GM21786 (cell line): ENCODE data around the gene MECR.
"Not testable (repeated sequence)": the region's sequence is repeated elsewhere in the genome, so short reads cannot be mapped to it uniquely, and the experiment has no call there.

ENCODE experiments used
- ATAC-seq: cut with Tn5 transposase; IDR thresholded peaks from one replicate; pipeline ENCODE4 v1.9.1; 2021; ENCODE audit not compliant: unreplicated experiment

MECR gene

DNA sequence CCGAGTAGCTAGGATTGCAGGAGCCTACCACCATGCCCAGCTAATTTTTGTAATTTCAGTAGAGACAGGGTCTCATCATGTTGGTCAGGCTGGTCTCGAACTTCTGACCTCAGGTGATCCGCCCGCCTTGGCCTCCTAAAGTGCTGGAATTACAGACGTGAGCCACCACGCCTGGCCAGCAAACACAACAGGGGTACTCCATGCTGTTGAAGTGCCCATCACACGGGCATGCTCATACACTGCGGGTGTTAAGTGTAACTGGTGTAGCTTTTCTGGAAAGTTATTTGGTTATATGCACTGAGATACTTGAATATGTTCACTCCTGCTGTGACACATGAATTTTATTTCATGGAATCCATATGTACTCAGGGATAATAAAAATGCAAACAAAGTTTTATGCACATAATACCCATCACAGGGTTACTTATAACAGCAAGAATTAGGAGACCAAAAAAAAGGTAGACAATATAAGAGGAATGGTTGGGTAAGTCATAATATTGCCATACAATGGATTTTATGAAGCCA lies 58.3 kb downstream of the MECR start:
- no peak for ATAC-seq

DNA sequence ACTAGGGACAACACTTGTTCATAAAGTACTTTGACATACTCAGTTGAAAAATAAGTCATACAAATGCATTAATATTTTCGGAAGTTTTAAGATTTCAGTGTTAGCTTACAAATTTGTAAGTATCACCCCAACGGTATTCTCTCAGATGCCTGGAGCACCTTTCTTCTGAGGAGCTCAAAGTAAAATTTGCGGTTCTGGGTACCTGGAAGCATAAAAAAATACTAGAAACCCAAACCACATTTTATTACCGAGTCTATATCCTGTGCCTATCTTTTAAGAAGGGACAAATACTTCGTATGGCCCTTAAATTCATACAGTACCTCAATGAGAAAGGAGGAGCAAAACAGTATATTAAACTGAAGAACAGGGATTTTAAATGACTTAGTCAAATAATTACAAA lies 59.2 kb downstream of the MECR start:
- no peak for ATAC-seq

GRCh38 chr1:29171089-29171488 lies 59.6 kb downstream of the MECR start:
- no peak for ATAC-seq

- ATAC-seq, result no peak
Measured at GRCh38 chr1:29169976-29170375, 60.8 kb downstream of the MECR start.

- no peak for ATAC-seq
Measured at GRCh38 chr1:29167904-29168303, 62.8 kb downstream of the MECR start.

- ATAC-seq, result no peak
Measured at GRCh38 chr1:29166291-29166878, 64.3 kb downstream of the MECR start.

- ATAC-seq, result no peak
Measured at GRCh38 chr1:29164588-29164987, 66.1 kb downstream of the MECR start.

- ATAC-seq, result no peak
Measured at GRCh38 chr1:29162476-29163138, 68.1 kb downstream of the MECR start.

GRCh38 chr1:29162025-29162424 lies 68.7 kb downstream of the MECR start:
- no peak for ATAC-seq

DNA sequence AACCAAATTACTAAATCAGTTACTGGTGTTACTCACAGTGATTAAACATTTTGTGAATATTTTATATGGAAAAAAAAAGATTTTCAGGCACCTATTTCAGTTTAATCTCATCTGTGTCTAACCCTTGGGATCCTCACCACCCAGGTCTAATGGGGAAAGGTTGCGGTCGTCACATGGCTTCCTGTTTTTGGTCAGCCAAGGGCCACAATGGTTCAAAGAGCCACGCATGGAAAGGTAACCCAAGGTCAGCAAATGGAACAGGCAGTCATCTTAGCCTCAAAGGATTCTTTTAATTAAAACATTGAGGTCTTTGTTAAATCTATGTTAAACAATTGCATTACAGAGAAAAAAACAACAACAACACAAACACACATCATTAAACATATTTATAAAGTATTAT lies 71.0 kb downstream of the MECR start:
- ATAC-seq, result no peak

DNA sequence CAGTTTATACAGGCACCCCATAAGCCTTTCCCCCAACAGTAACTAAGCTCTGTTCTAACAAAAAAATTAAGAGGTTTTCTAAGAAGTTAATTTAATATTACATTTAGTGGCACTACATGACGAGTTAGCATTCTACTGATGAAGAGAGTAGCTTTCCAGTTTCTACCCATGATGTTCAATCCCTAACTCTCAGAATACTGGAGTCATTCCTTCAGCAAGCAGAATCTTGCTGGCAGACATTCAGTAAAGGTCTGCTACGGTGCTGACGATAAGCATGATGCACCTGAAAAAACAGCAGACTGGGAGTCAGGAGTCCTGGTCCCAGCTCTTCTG lies 73.5 kb downstream of the MECR start:
- ATAC-seq, result no peak

- no peak for ATAC-seq
Measured at GRCh38 chr1:29156543-29157268, 74.0 kb downstream of the MECR start.

DNA sequence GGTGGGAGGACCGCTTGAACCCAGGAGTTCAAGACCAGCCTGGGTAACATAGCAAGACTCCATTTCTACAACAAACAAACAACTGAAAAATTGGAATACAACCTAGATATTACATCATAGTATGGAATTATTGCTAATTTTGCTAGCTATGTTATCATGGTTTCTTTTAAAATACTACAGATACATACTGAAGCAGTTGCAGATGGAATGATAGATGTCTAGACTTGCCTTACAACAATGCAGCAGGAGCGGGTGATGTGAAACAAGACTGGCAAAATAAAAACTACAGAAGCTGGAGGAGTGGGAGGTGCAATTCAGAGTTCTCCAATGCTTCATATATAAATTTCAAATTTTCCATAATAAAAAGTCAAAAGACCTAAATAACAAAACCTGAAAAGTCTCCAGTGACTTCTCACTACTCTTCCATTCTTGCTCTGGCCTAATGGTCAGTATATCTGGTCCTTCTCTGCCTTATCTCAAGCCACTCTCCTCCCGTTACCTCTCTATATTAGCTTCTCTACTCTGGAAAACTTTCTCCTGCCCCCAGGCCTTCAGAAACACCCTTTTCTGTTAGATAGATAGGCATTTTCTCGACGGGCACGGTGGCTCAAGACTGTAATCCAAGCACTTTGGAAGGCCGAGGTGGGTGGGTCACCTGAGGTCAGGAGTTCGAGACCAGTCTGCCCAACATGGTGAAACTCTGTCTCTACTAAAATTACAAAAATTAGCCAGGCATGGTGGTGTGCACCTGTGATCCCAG lies 78.5 kb downstream of the MECR start:
- ATAC-seq, result no peak

DNA sequence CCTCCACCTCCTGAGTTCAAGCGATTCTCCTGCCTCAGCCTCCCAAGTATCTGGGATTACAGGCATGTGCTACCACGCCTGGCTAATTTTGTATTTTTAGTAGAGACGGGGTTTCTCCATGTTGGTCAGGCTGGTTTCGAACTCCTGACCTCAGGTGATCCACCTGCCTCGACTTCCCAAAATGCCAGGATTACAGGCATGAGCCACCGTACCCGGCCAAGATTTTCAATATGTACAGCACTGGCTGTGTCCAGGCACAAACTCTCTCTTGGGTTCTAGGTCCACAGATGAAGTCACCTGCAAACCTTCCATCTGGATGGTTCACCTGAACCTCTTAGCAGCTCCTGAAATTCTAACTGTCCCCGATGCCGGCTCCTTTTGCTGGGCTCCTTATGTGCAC lies 80.4 kb downstream of the MECR start:
- ATAC-seq, result not testable (repeated sequence)

DNA sequence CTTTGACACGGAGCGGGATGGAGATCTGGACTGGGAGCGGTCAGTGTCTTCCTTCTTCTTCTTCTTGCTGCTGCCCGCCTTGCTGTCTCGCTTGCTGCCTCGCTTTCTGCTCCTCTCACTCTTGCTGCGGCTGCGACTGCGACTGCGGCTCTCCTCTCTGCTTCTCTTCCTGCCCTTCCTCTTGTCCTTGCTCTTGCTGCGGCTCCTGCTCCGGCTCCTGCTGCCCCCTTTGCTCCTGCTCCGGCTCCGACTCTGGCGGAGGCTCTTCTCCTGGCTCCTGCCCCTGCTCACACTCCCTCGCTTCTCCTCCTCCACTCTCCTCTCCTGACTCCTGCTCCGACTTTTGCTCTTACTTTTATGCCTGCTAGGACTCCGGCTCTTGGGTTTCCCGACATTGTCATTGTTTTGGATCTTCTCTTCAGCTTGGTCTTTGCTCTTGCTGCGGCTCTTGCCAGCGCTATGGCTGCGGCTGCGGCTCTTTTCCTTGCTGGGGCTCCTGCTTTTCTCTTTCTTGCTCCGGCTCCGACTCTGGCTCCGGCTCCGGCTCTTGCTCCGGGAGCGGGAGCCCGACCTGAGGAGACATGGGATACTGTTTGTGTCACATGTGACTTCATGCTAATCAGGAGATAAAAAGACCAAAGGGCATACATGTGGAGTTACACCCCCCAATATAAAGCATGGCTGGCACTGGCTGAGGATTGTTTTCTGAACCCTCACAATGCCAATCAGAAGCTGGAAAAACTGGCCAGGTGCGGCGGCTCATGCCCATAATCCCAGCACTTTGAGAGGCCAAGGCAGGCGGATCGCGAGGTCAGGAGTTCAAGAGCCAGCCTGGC lies 81.9 kb downstream of the MECR start:
- no peak for ATAC-seq

GRCh38 chr1:29145739-29146437 lies 84.8 kb downstream of the MECR start:
- no peak for ATAC-seq

DNA sequence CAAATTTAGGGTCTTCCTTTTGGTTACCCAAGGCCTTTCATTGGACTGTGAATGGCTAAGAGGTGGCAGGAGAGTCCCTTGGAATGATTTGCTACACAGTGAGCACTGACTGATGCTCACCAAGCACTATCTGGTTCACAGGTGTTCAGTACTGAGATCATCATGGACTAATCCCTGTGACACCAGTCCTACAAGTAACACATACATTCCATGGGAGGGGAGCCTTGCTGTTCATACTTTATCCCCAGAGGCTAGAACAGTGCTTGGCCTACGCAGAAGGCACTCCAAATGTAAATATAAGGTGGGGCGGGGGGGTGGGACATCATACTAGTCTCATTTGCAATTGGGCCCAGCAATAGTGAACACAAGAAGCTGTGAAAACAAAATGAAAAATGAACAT lies 86.6 kb downstream of the MECR start:
- no peak for ATAC-seq

- no peak for ATAC-seq
Measured at GRCh38 chr1:29142714-29143113, 88.0 kb downstream of the MECR start.
